HG02852 (cell line): ENCODE results near the gene TNRC6A.
"Not testable (repeated sequence)": the region's sequence is repeated elsewhere in the genome, so short reads cannot be mapped to it uniquely, and the experiment has no call there.

Source experiments
- ATAC-seq: cut with Tn5 transposase; IDR thresholded peaks from one replicate; pipeline ENCODE4 v1.9.1; 2021; ENCODE audit warnings: mild to moderate bottlenecking, moderate library complexity; ENCODE audit not compliant: unreplicated experiment

Gene TNRC6A

DNA sequence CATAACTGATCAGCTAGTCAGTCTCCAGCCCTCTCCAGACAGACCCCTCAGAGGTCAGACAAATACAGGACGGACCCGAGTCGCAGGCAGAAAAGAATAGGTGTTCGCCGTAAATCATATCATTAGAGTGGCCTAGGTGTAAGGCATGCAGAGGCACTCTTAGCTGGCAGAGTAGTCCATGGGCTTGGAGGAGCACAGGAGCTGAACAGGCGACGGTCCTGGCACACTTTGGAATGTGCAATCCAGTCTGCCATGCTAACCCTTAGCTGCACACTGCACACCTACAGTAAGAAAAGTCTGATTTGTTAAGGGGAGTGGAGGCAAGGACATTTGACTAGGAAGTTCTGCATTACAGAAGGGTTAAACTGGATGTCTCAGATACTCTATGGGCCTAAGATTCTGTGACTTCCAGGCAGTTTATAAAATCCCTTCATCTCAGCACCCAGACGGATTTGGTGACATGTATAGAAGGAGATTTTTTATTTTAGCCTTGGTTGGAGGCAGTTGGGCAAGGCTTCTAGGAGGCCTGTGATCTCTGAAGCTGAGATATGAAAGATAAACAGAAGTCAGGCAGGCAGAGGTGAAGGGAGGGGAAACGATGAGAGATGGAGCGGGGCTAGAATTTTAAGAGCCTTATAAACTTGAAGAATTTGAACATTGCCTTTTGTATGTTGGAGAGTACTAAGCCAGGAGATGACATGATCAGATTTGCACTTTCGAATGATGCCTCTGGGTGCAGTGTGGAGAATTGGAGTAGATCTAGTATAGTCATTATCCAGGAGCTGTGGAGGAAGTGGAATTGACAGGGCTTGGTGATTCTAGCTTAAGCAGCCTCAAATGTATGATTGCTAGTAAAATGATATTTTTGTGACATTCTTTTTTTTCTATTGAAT, 81.7 kb downstream of the TNRC6A start:
- ATAC-seq, result no peak

DNA sequence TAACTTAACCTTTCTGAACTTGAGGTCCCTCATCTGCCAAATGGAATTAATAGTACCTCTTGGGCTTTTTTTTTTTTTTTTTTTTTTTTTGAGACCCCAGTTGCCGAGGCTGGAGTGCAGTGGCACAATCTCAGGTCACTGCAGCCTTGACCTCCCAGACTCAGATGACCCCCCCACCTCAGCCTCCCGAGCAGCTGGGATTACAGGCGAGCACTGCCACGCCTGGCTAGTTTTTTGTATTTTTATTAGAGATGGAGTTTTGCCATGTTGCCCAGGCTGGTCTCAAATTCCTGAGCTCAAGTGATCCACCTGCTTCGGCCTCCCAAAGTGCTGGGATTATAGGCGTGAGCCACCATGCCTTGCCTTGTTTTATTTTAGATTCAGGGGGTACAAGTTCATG, 83.4 kb downstream of the TNRC6A start:
- ATAC-seq, result not testable (repeated sequence)

DNA sequence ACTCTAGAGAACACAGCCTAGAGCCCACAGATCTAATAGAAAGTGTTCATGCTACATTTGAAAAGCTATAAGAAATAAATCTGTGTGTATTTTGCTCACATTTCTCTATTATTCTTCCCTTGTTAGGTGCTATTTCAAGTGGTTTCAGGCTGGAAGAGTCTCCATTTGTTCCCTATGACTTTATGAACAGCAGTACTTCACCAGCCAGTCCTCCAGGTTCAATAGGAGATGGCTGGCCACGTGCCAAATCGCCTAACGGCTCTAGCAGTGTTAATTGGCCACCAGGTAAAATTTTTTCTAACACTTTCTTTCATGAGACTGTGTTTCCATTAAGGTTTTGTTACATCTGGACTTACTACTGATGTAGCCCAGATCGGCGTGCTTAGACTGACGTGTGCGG, 85.6 kb downstream of the TNRC6A start:
- ATAC-seq, result no peak

GRCh38 chr16:24816688-24817087, 87.2 kb downstream of the TNRC6A start:
- no peak for ATAC-seq

GRCh38 chr16:24819462-24820040, 90.1 kb downstream of the TNRC6A start:
- ATAC-seq, result no peak

DNA sequence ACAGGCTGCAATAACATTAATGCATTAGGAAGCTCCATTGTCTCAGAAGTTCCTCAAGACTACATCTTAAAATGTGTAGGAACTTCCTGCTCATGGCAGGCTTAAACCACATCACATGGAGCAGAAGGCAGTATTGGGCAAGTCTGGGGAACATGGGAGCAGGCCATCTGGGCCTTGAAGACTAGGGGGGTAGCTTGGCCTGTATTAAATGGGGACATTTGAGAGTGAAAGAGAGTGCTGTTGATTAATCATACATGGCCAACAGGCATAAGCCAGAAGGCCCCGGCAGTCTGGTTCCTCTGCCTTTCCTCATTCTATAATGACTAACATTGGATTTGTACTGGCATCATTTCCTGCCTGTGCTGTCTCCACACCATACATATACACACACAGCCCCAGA, 91.1 kb downstream of the TNRC6A start:
- no peak for ATAC-seq

GRCh38 chr16:24821129-24821528, 91.7 kb downstream of the TNRC6A start:
- no peak for ATAC-seq

DNA sequence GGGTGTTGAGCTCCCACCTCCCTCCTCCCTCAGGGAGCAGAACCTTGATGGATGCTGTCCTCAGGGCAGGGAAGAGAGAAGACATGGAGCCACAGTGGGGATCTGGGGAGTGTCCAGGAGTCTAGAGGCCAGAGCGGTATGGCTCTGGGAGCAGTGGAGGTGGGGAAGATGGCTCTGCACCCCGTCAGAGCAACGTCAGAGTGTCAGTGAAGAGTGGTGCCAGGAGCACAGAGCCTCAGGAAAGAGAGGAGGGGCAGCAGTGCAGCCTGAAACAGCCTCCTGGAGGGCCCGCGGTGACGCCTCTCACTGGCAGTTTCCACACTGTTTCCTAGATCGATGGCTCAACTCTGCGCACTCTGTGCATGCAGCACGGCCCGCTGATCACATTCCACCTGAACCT, 93.1 kb downstream of the TNRC6A start:
- no peak for ATAC-seq

DNA sequence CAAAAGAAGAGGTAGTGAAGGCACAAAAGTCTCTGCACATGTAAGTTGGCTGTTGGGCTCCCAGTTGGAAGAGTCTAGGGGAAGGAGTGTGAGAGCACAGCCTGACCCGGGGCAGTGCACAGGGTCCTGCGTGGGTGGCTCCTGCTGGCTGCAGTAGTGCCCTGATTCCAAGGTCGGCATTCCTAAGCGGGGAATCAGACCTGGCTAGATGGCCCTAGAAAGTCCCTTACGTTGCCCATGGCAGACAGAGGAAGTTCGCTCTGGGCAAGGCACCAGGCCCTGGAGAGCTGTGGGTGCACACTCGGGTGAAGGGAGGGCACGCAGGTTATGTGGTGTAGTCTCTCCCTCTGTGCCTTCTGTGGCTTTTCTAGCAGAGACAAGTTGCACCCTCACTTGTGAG, 93.5 kb downstream of the TNRC6A start:
- no peak for ATAC-seq

- ATAC-seq, result no peak
Observed at GRCh38 chr16:24825696-24826095, 96.2 kb downstream of the TNRC6A start.

- ATAC-seq, result no peak
Observed at GRCh38 chr16:24826096-24826690, 96.7 kb downstream of the TNRC6A start.

- no peak for ATAC-seq
Observed at GRCh38 chr16:24826817-24827566, 97.5 kb downstream of the TNRC6A start.

GRCh38 chr16:24829153-24829552, 99.7 kb downstream of the TNRC6A start:
- no peak for ATAC-seq

DNA sequence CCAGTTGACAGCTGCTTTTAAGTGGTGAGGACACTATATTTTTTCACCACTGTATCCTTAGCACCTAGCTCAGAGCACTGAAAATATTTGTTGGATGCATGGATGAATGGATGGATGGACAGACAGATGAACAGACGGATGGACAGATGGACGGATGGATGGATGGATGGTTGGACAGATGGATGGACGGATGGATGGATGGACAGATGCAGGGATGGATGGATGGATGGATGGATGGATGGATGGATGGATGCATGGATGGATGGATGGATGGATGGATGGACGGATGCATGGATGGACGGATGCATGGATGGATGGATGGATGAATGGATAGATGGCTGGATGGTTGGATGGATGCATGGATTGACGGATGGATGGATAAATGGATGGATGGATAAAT, 103.9 kb downstream of the TNRC6A start:
- ATAC-seq, result no peak

- no peak for ATAC-seq
Observed at GRCh38 chr16:24834459-24835335, 105.2 kb downstream of the TNRC6A start.

- no peak for ATAC-seq
Observed at GRCh38 chr16:24836836-24837235, 107.4 kb downstream of the TNRC6A start.

- ATAC-seq, result no peak
Observed at GRCh38 chr16:24837969-24838368, 108.5 kb downstream of the TNRC6A start.

GRCh38 chr16:24838554-24839266, 109.3 kb downstream of the TNRC6A start:
- ATAC-seq, result no peak

DNA sequence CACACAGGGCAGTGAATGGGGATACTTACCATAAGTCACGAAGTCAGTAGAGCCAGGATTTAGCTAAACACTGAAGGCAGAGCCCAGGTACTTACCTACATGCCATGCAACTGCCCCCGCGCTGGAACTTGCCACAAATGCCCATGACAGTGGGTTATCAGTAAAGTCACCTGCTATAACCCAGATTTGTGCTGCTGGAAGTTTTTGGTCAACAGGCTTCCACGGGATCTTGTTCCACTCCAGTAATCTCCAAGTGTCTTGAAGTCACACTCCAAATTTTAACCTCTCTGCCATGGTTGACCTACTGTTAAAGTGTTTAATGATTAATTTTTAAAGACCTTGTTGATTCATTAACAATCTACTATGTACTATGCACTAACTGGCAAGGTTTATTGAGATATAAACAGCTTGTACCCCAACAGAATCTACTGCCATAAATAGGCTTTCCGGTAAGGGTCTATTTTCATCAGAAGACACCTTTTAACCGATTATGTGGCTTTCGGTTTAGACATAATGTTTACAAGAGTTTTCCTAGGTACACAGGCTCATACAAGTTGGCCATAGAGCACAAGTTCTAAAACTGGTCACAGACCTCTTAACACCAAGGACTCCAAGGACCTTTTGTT, 110.0 kb downstream of the TNRC6A start:
- ATAC-seq, result no peak
